HG03378 (cell line): ENCODE data around the gene MPHOSPH10.
A peak's percentile ranks its signal among the peaks of the same experiment; 100 is the strongest.
"Not testable (repeated sequence)": the region's sequence is repeated elsewhere in the genome, so short reads cannot be mapped to it uniquely, and the experiment has no call there.

ENCODE experiments used
- ATAC-seq: cut with Tn5 transposase; IDR thresholded peaks from one replicate; pipeline ENCODE4 v1.9.1; 2021; ENCODE audit warnings: mild to moderate bottlenecking, moderate library complexity; ENCODE audit not compliant: unreplicated experiment

The MPHOSPH10 gene

DNA sequence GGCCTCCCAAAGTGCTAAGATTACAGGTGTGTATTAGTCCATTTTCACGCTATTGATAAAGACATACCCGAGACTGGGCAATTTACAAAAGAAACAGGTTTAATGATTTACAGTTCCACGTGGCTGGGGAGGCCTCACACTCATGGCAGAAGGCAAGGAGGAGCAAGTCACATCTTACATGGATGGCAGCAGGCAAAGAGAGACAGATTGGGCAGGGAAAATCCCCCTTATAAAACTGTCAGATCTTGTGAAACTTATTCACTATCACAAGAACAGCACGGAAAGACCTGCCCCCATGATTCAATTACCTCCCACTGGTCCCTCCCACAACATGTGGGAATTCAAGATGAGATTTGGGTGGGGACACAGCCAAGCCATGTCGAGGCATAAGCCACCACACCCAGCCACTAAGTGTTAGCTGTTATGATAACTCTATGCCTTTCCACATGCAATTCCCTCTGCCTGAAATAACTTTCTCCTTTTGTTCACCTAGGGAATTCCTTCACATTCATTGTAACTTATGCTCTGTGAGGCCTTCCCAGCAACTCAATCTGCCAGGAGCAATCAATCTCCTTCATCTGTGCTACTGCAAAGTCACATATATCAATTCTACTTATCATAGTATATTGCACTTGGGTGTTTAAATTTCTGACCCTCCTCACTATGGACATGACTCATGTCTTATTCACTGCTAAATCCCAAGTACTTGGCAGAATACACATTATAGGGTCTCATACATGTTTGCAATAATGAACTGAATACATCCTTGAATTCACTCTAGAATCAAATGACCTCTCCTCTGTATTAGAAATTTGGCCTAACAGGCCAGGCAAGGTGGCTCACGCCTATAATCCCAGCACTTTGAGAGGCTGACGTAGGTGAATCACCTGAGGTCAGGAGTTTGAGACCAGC is 7.8 kb upstream of the MPHOSPH10 start:
- ATAC-seq: no peak

GRCh38 chr2:71125506-71126294 is 4.7 kb upstream of the MPHOSPH10 start:
- no peak for ATAC-seq

DNA sequence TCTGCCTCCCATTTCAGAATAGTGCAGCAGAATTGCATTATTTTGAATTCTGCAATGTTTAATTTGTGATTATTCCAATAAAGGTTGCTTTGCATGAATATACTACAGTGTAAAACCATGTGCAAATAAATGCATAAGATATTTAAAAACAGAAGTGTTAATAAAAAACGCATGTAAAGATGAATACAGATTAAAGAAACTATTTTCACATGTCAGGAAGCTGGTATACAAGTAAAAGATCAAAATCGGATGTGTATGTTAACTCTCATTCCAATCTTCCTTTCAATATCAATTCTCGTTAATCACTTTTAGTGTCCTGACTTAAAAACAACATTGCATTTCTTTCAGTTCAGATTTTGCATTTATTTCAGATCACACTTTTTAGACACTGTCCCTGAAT is 3.5 kb upstream of the MPHOSPH10 start:
- ATAC-seq: no peak

GRCh38 chr2:71129114-71129901 is 1.1 kb upstream of the MPHOSPH10 start:
- no peak for ATAC-seq

GRCh38 chr2:71129902-71130151 is 607 bp upstream of the MPHOSPH10 start:
- peak; percentile 42 for ATAC-seq

GRCh38 chr2:71130905-71131244 is 441 bp downstream of the MPHOSPH10 start:
- ATAC-seq: no peak

- ATAC-seq: not testable (repeated sequence)
Measured at GRCh38 chr2:71131387-71132166, 1.1 kb downstream of the MPHOSPH10 start.

- ATAC-seq: no peak
Measured at GRCh38 chr2:71133603-71134002, 3.2 kb downstream of the MPHOSPH10 start.

GRCh38 chr2:71136174-71136573 is 5.7 kb downstream of the MPHOSPH10 start:
- no peak for ATAC-seq

GRCh38 chr2:71143782-71144181 is 13.3 kb downstream of the MPHOSPH10 start:
- ATAC-seq: no peak

DNA sequence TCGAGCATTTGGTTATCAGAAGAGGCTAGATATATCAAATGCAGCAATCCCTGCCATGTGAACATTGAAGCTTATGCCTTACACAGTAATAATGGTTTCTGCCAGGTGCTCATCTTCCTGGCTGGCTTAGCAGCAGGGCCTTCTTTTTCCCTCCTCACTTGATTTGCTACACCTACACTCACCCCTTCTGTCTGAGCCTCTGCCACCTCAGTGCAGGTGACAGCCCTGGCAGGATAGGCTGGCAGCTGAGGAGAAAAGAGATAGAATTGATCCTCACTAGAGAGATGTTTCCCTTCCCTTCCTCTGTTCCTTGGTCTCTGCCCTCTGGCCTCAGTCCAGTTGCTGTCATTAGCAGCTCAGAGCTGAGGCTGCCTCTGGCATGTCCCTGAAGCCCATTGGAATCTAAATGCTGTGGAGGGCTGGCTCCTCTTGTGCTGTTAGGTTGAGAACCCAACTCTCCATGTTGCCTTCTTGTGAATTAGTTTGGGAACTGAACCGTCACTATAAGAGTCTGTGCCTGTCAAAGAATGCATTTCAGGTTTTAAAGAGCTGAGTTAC is 18.2 kb downstream of the MPHOSPH10 start:
- no peak for ATAC-seq

DNA sequence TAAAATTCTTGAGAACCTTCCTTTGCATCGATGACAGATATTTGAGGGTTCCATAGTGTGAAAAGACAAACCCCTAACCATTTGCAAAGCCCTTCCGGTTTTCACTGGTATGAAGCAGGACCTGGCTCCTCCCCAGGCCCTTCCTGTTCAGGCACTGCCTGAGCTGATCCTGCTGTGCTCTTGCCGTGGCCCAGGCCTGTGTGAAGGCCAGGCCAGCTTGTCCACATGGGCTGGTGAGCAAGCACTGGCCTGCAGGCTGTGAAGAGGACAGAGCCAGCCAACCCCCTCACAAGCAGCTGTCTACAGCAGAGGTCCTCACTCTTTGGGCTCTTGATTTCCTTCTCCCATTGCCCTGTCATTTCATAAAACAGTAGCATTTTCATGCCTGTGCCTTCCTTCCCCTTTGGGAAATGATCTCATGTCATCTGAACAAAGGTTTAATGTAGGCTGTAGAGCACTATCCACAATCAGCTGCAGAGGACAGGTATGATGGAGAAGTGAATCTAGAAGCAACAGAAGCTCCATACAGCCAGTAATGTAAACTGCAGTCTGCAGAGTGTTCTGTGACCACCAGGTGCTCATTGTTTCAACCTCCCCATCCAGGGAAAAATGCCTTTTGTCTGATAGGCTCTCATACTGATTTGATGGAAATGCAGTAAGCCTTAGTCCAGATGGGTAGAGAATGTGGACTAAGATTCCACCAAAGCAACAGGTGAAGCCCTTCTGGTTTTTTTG is 19.8 kb downstream of the MPHOSPH10 start:
- no peak for ATAC-seq

- ATAC-seq: no peak
Measured at GRCh38 chr2:71151620-71152019, 21.2 kb downstream of the MPHOSPH10 start.

DNA sequence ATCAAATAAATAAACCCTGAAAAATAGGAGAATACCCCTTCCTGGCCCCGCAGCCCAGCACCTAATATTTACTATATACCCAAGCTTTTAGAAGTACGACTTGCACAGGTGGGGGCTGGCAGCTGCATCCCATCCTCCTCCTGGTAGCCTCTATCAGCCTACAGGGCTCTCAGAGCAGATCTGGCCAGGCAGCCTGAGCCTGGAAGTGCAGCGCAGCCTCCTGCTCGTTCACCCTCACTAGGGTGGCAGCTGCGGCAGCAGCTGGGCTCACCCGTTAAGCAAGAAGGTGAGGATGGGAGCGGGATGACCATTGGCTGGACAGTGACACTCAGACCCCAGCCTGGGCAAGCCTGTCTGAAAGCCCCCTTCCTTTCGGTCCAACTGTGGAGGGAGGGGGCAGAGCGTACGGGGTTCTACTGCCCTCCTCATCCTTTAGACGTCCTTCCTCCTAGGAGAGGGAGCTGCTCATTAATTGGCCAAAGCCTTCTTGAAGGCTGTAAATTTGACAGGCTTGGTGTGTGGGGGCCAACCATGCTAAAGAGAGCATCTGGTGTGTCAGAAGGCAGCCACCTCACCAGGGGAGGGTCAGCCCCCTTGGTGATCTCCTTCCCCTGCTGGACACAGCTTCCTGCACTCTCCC is 23.3 kb downstream of the MPHOSPH10 start:
- ATAC-seq: no peak

DNA sequence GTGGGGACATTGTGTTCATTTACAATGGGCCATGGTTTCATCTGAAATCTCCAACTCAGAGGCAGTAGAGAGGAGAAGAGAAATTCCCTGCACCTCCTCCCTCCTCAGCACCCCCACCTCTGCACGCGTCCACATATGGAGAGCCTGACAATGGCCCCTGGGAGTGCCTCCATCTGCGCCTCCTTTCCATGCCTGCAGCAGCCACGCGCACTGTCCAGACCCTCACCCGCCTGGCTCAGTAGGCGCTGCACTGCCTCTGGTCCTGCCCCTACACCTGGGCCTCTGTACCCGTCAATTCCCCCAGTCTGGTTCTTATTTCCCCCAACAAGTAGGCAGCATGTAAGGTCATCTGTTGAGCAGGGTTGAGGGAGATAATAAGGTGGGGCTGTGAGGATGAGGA is 23.8 kb downstream of the MPHOSPH10 start:
- ATAC-seq: no peak

DNA sequence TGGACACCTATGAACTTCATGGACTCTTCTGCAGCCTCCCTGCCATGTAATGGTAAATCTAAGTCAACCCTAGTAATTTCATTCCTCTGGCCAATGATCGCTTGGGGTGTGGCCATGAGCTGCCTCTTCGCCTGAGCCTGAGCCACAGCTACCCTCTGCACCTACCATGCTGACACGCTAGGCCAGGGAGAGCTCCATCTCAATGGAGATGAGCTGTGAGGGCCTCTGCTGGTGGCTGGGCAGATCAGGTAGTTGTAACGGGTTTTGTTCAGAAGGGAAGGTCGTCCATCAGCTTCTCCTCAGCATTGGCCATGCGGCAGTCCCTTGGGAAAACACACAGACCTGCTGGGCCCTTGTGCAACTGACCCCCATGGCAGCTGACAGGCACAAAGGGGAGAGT is 24.4 kb downstream of the MPHOSPH10 start:
- ATAC-seq: peak; percentile 74

GRCh38 chr2:71155846-71156245 is 25.4 kb downstream of the MPHOSPH10 start:
- no peak for ATAC-seq

DNA sequence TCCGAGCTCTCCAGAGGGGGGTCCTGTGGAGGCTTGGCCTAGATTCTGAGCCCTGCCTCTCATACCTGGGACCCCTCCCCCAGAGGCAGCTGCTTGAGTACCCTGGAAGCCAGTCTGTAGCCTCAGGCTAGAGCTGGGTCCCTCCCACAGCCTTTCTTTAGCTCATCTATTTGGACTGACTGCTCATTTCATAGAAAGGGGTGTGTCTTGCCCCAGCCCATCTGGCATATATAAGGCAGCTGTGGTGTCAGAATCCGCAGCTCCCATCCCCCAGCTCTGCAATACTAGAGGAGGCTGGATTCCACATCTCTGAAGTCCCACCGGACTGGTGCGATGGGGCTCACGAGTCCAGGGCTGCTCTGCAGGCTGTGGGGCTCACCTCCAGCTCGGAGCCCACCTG is 26.1 kb downstream of the MPHOSPH10 start:
- ATAC-seq: no peak

- no peak for ATAC-seq
Measured at GRCh38 chr2:71157124-71157793, 26.8 kb downstream of the MPHOSPH10 start.
